Spleen (tissue), 7 donors: ENCODE measurements around the gene NEUROD1.

ENCODE experiments used
- POLR2AphosphoS5 ChIP-seq, 3 donors: sonication (generic); formaldehyde crosslinking; IDR thresholded peaks; one replicate each; pipeline ENCODE4 v1.5.1; 2017; ENCODE audit warnings: antibody characterized with exemption in 3 of 3
- TF ChIP-seq, protein P1 (sequence below), 11 experiments: fragments of 200-600 bp in 7 of 11; fragments of 450-650 bp in 4 of 11; sonication (generic) in 4 of 11; IDR thresholded peaks in 8 of 11; conservative IDR thresholded peaks in 3 of 11; 1 replicate in 7 of 11; 2 replicates in 4 of 11; pipeline versions ENCODE4 v1.4.0 to v1.8.0; 2016 to 2021; ENCODE audit warnings: antibody characterized with exemption in 11 of 11, inconsistent platforms in 4 of 11, mild to moderate bottlenecking in 1 of 11
- donor health status: DM: no; HTN: no; CAD: no; lungs with moderate emphysema.
- donor health status: DM: no; HTN: no; CAD: no.
- donor health status: DM: no; HTN: no; CAD: no.

DNA sequence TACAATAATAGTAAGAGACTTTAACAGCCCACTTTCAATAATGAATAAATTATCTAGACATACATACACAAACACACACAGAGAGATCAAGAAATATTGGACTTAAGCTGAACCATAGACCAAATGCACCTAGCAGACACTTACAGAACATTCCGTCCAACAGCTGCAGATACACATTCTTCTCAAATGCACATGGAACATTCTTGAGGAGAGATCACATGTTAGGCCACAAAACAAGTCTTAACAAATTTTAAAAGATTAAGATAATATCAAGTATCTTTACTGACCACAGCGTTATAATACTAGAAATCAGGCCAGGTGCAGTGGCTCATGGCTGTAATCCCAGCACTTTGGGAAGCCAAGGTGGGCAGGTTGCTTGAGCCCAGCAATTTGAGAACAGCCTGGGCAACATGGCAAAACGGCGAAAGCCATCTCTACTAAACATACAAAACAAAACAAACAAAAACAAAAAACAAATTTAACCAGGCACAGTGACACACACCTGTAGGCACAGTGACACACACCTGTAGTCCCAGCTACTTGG lies 30.8 kb downstream of the NEUROD1 start:
- TF ChIP-seq, protein P1, sequence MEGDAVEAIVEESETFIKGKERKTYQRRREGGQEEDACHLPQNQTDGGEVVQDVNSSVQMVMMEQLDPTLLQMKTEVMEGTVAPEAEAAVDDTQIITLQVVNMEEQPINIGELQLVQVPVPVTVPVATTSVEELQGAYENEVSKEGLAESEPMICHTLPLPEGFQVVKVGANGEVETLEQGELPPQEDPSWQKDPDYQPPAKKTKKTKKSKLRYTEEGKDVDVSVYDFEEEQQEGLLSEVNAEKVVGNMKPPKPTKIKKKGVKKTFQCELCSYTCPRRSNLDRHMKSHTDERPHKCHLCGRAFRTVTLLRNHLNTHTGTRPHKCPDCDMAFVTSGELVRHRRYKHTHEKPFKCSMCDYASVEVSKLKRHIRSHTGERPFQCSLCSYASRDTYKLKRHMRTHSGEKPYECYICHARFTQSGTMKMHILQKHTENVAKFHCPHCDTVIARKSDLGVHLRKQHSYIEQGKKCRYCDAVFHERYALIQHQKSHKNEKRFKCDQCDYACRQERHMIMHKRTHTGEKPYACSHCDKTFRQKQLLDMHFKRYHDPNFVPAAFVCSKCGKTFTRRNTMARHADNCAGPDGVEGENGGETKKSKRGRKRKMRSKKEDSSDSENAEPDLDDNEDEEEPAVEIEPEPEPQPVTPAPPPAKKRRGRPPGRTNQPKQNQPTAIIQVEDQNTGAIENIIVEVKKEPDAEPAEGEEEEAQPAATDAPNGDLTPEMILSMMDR (IDR thresholded peaks at IDR 0.05 in 8 of 11, conservative IDR thresholded peaks at IDR 0.05 in 3 of 11) = no peak
- no peak for TF ChIP-seq POLR2AphosphoS5 (IDR thresholded peaks at IDR 0.05)
